ENCODE measurements around the gene RAB26. TPM values are rescaled to one million over a fixed set of nuclear protein-coding genes. Genes with fewer than 3 reads are reported as not detected.

The RAB26 gene
- total RNA-seq, 2 donors from 2014 or later = 0.80 TPM; not detected in 1

DNA sequence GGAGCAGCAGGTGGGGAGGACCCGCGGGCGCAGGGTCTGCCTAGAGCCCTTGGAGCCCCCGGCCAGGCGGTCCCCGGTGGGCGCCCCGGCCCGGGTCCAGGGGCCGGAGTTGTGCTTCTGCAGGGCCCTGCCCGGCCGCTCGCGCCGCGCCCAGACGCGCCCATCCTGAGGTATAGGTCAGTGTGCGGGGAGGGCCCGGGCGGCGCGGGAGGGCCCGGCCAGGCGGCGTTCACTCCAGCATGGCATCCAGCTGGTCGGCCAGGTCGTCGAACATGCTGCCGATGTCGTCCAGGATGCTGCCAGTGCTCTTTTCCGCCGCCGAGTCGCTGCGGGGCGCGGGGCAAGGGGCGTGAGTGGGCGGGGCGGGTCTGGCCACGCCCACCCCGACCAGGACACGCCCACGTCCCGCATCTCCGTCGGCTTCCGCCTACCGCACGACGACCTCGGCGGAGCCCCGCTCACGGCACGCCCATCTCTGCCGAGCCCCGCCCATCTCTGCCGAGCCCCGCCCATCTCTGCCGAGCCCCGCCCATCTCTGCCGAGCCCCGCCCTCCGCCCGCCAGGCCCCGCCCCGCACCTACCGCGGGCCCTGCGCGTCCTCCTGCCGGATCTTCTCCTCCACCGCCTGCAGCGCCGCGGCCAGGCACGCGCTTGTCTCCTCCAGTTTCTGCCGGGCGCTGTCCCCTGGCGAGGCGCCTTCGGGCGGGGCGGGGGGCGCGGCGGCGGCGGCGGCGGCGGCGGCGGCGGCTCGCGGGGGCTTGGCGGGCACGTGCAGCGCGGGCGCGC is 30.1 kb downstream of the RAB26 start:
- peak; percentile 27 to 63 for ATAC-seq
- peak in 1 of 2 donors; percentile 31 for DNase-seq (ENCODE audit: low spot score in 2 of 2)
- H3K36me3 Mint-ChIP-seq = no peaks in the 10 kb centered on the region
- H3K9me3 Mint-ChIP-seq = no peaks in the 10 kb centered on the region
- no peak overlapping the region for H3K27ac Mint-ChIP-seq

- no peak for DNase-seq (ENCODE audit: low spot score in 2 of 2)
- ATAC-seq = no peak
- Mint-ChIP-seq H3K36me3 (no peaks in the 10 kb centered on the region), H3K27ac (no peak overlapping the region), H3K9me3 (no peaks in the 10 kb centered on the region)
These were observed 30.7 kb downstream of the RAB26 start for GRCh38 chr16:2179107-2179501.

- Mint-ChIP-seq H3K36me3 (no peaks in the 10 kb centered on the region), H3K27ac (no peak overlapping the region), H3K9me3 (no peaks in the 10 kb centered on the region)
- no peak for DNase-seq (ENCODE audit: low spot score in 2 of 2)
- no peak for ATAC-seq
These were observed 31.2 kb downstream of the RAB26 start for GRCh38 chr16:2179576-2179975.

GRCh38 chr16:2180461-2180860 is 32.0 kb downstream of the RAB26 start:
- Mint-ChIP-seq H3K36me3 (no peaks in the 10 kb centered on the region), H3K9me3 (no peaks in the 10 kb centered on the region), H3K27ac (no peak overlapping the region)
- ATAC-seq (no peak), DNase-seq (ENCODE audit: low spot score in 2 of 2) (no peak)

DNA sequence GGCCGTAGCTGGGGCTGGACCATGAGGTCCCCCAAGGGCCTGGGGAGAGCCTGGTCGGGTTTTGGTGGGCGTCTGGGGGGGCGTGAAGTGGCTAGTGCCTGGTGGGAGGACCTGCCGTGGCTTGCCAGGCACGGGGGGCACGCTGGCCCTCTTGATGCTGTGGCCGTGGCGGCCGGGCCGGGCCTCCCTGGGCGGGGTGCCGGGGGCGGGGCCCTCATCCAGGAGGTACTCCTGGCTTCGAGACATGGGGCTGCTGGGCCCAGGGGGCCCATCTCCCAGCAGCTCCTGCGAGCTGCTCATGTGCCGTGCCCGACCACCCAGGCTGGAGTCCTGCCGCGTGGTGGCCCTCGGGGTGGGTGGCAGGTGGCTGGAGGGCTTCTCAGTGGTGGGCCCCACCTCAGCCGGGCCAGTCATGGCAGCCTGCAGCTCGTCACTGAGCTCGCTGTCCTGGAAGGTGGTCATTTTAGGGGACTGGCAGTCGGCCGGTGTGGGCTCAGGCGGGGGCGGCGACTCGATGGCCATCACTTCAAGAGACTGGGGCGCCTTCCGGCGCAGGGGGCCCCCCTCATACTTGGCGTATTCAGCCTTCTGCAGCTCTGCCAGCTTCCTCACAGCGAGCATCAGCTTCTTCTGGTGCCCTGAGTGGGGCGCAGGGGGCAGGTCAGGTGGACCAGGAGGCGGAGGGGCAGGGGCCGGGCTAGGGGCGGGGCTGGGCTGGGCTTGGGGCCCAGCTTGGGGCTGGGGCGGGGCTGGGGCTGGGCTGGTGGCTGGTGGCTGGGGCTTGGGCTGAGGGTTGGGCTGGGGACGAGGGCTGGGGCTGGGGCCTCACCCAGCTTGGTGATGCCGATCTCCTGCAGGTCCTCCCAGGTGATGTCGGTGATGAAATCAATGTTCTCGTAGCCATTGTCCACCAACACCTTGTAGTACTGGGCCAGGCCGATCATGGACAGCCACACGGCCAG is 32.8 kb downstream of the RAB26 start:
- Mint-ChIP-seq H3K9me3 (no peaks in the 10 kb centered on the region), H3K27ac (no peak overlapping the region), H3K36me3 (no peaks in the 10 kb centered on the region)
- ATAC-seq (no peak), DNase-seq (ENCODE audit: low spot score in 2 of 2) (no peak)

DNA sequence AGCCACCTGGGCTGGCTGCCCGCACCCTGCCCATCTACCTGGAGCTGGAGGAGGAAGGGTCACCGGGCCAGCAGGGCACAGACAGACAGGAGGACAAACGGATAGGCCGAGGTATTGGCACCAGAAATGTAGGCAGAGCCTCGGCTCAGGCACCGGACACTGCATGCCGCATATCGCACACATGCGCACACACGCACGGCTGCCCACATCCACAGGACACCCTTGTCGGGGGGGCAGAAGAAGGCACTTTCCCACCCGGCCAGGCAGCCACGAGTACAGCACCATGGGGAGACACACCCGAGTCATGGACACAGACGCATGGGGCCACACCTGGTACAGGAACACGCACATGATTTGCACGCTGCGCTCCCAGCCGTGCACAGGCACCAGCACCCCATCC is 33.5 kb downstream of the RAB26 start:
- H3K9me3 Mint-ChIP-seq = no peaks in the 10 kb centered on the region
- no peaks in the 10 kb centered on the region for H3K36me3 Mint-ChIP-seq
- no peak for DNase-seq (ENCODE audit: low spot score in 2 of 2)
- H3K27ac Mint-ChIP-seq = peak overlapping the region in 1 of 2 donors; percentile 56
- no peak for ATAC-seq

GRCh38 chr16:2183671-2184070 is 35.2 kb downstream of the RAB26 start:
- Mint-ChIP-seq H3K27ac (no peak overlapping the region), H3K9me3 (no peaks in the 10 kb centered on the region), H3K36me3 (no peaks in the 10 kb centered on the region)
- ATAC-seq (no peak), DNase-seq (ENCODE audit: low spot score in 2 of 2) (no peak)

- no peaks in the 10 kb centered on the region for H3K36me3 Mint-ChIP-seq
- ATAC-seq (no peak), DNase-seq (ENCODE audit: low spot score in 2 of 2) (no peak)
- H3K9me3 Mint-ChIP-seq = no peaks in the 10 kb centered on the region
- H3K27ac Mint-ChIP-seq = no peak overlapping the region
These were observed 35.9 kb downstream of the RAB26 start for GRCh38 chr16:2184346-2184745.

DNA sequence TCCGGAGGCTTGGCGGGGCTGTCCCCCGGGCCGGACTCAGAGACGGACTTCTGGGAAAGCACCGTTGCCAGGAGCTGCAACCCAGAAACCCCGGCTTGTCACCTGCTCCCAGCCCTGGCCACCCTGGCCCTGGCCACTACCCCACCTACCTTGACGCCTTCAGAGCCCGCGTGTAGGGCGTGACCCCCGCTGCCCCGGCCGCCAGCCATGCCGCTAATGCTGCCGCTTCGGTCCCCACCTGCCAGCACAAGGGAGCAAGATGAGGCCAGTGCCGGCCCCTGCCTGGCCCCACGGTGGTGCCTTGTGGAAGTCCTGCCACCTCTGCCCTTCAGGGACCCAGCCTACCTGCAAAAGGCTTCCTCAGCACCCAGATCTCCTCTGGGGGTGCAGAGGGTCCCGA is 36.5 kb downstream of the RAB26 start:
- H3K9me3 Mint-ChIP-seq = no peaks in the 10 kb centered on the region
- DNase-seq (ENCODE audit: low spot score in 2 of 2) (no peak), ATAC-seq (no peak)
- no peak overlapping the region for H3K27ac Mint-ChIP-seq
- no peaks in the 10 kb centered on the region for H3K36me3 Mint-ChIP-seq

- H3K9me3 Mint-ChIP-seq = no peaks in the 10 kb centered on the region
- DNase-seq (ENCODE audit: low spot score in 2 of 2) = no peak
- no peaks in the 10 kb centered on the region for H3K36me3 Mint-ChIP-seq
- no peak overlapping the region for H3K27ac Mint-ChIP-seq
- ATAC-seq = no peak
These were observed 37.6 kb downstream of the RAB26 start for GRCh38 chr16:2186064-2186463.

DNA sequence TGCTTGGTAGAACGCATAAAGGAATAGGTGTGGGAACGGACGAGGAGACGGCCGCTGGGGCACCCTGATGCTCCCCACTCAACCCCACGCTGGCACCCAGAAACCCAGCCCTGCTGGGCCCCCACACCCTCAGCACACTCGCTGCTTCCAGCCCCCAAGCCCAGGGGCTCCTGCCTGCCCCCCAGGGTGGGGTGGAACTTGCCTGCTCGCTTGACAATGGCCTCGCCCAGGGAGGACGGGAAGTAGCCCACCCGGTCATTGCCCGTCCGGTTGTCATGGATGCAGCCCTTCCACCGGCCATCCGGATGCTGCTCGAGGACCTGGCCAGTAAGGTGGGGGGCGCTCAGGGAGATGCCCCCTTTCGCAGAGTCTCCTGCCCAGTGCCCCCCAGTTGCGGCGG is 38.1 kb downstream of the RAB26 start:
- H3K9me3 Mint-ChIP-seq = no peaks in the 10 kb centered on the region
- H3K36me3 Mint-ChIP-seq = no peaks in the 10 kb centered on the region
- ATAC-seq (no peak), DNase-seq (ENCODE audit: low spot score in 2 of 2) (no peak)
- H3K27ac Mint-ChIP-seq = no peak overlapping the region

DNA sequence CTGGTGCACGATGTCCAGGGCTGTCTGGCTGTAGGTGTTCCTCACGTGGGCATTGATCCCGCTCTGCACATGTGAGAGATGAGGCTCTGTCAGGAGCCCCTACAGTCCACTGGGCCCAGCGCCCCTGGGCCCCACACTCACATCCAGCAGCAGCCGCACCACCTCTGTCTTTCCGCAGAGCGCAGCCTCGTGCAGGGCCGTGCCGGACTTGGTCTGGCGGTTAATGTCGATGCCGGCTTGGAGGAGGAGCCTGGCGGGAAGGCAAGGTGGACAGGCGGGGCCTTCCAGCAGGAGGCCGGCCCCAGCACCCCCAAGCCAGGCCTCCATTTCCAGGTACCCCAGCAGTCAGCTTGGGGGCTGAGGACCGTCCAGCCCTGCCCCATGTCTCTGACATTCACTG is 38.8 kb downstream of the RAB26 start:
- ATAC-seq = no peak
- Mint-ChIP-seq H3K36me3 (no peaks in the 10 kb centered on the region), H3K27ac (no peak overlapping the region), H3K9me3 (no peaks in the 10 kb centered on the region)
- no peak for DNase-seq (ENCODE audit: low spot score in 2 of 2)

DNA sequence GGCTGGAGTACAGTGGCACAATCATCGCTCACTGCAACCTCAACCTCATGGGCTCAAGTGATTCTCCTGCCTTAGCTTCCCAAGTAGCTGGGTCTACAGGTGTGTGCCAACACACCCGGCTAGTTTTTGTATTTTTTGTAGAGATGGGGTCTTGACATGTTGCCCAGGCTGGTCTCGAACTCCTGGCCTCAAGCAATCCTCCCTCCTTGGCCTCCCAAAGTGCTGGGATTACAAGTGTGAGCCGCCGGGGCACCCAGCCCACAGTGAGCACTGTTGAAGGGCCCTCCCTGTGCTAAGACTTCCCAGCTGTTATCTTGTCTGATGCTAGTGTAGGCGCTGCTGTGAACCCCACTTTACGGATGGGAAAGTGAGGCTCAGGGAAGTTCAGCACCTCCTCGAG is 40.0 kb downstream of the RAB26 start:
- DNase-seq (ENCODE audit: low spot score in 2 of 2) (no peak), ATAC-seq (no peak)
- no peak overlapping the region for H3K27ac Mint-ChIP-seq
- H3K36me3 Mint-ChIP-seq = no peaks in the 10 kb centered on the region
- no peaks in the 10 kb centered on the region for H3K9me3 Mint-ChIP-seq

- DNase-seq (ENCODE audit: low spot score in 2 of 2) = no peak
- ATAC-seq = no peak
- no peaks in the 10 kb centered on the region for H3K9me3 Mint-ChIP-seq
- H3K27ac Mint-ChIP-seq = no peak overlapping the region
- H3K36me3 Mint-ChIP-seq = no peaks in the 10 kb centered on the region
These were observed 40.9 kb downstream of the RAB26 start for GRCh38 chr16:2189252-2189893.

- Mint-ChIP-seq H3K36me3 (no peaks in the 10 kb centered on the region), H3K9me3 (no peaks in the 10 kb centered on the region), H3K27ac (no peak overlapping the region)
- no peak for ATAC-seq
- no peak for DNase-seq (ENCODE audit: low spot score in 2 of 2)
These were observed 41.7 kb downstream of the RAB26 start for GRCh38 chr16:2190002-2190658.

GRCh38 chr16:2190659-2191445 is 42.4 kb downstream of the RAB26 start:
- ATAC-seq (no peak), DNase-seq (ENCODE audit: low spot score in 2 of 2) (no peak)
- H3K27ac Mint-ChIP-seq = no peak overlapping the region
- no peaks in the 10 kb centered on the region for H3K9me3 Mint-ChIP-seq
- no peaks in the 10 kb centered on the region for H3K36me3 Mint-ChIP-seq

All from activated naive CD4-positive, alpha-beta T cell treated with anti-CD3 and anti-CD28 coated beads, Interleukin-2, amount 50 U/mL, for 72 hours (primary cell).